ENCODE results near the gene OTOS.

GRCh38 chr2:240162032-240162431 is 21.6 kb upstream of the OTOS start:
- TF ChIP-seq POLR2AphosphoS5 (IDR thresholded peaks at IDR 0.05; ENCODE audit: low read depth, low read length) = no peak
- TF ChIP-seq TAF1 (IDR thresholded peaks at IDR 0.05; ENCODE audit: borderline replicate concordance, insufficient read depth, low read length) = no peak
